Endothelial cell of umbilical vein (primary cell): ENCODE results near the gene ACSL6. TPM values are rescaled to one million over a fixed set of nuclear protein-coding genes. Genes with fewer than 3 reads are reported as not detected.

ENCODE experiments used
- BruUV-seq: library from RNA; stranded (reverse); fragments of 400-500 nt; replicated peaks from 2 replicates; lab custom pipeline; 2021; lab: Mats Ljungman, UMichigan
- CTCF ChIA-PET: fragments of 300-600, 350-600 bp; sonication (Branson Sonifier 250); formaldehyde crosslinking; loops from one replicate; lab custom pipeline; 2021; ENCODE audit warnings: antibody characterized with exemption, inconsistent platforms; lab: Charles Lee
- POLR2A ChIA-PET: fragments of 300-600, 350-600 bp; sonication (Branson Sonifier 250); formaldehyde crosslinking; loops from one replicate; lab custom pipeline; 2021; ENCODE audit warnings: antibody characterized with exemption, inconsistent platforms; lab: Charles Lee
- DNase-seq: peaks from one replicate; pipeline ENCODE4 v3.0.0-alpha.2; 2011; ENCODE audit warnings: low read depth, low spot score
- FAIRE-seq: peaks from 2 replicates; lab custom pipeline; 2011; peaks lifted over from hg19 to GRCh38; lab: Jason Lieb, UNC
- H2AFZ ChIP-seq: 2 replicates; pipeline ENCODE4 v1.6.0; 2012; ENCODE audit warnings: low read depth, low read length, control low read depth, inconsistent platforms
- H3K27ac ChIP-seq: 2 replicates; pipeline ENCODE4 v1.5.1; 2011; ENCODE audit warnings: low read depth, mild to moderate bottlenecking, control low read depth, low read length, moderate library complexity; ENCODE audit not compliant: insufficient read depth
- H3K27me3 ChIP-seq, 2 experiments: 2 replicates each; pipeline versions ENCODE4 v1.6.0 to v1.6.1; 2011; ENCODE audit warnings: low read length in 2 of 2, mixed read lengths in 1 of 2; ENCODE audit not compliant: control insufficient read depth in 2 of 2, insufficient read depth in 2 of 2
- H3K36me3 ChIP-seq, 2 experiments: 2 replicates in 1 of 2; 3 replicates in 1 of 2; pipeline ENCODE4 v1.5.1; 2011; ENCODE audit warnings: low read length in 2 of 2, mild to moderate bottlenecking in 1 of 2, moderate library complexity in 1 of 2; ENCODE audit not compliant: control insufficient read depth in 2 of 2, insufficient read depth in 2 of 2; ENCODE audit errors: extremely low read depth in 1 of 2
- H3K4me1 ChIP-seq: 3 replicates; pipeline ENCODE4 v1.5.1; 2011; ENCODE audit warnings: mild to moderate bottlenecking, low read length; ENCODE audit not compliant: control insufficient read depth, insufficient read depth; ENCODE audit errors: extremely low read depth
- H3K4me2 ChIP-seq: 2 replicates; pipeline ENCODE4 v1.6.1; 2011; ENCODE audit warnings: low read length, control low read depth, mixed read lengths; ENCODE audit not compliant: insufficient read depth
- H3K4me3 ChIP-seq, 3 experiments: fragments of 200-600 bp in 1 of 3; sonication (generic), shearing (Covaris generic) in 1 of 3; replicated peaks in 1 of 3; 2 replicates each; pipeline ENCODE4 v1.5.1; 2011 to 2016; ENCODE audit warnings: control low read depth in 3 of 3, low read length in 3 of 3, mild to moderate bottlenecking in 2 of 3, inconsistent platforms in 1 of 3, low read depth in 1 of 3, moderate library complexity in 1 of 3; ENCODE audit not compliant: insufficient read depth in 1 of 3
- H3K79me2 ChIP-seq: 2 replicates; pipeline ENCODE4 v1.6.0; 2012; ENCODE audit warnings: low read length, inconsistent platforms; ENCODE audit not compliant: control insufficient read depth, insufficient read depth
- H3K9ac ChIP-seq: replicated peaks from 2 replicates; pipeline ENCODE3; 2011; ENCODE audit warnings: low read length, control low read depth; ENCODE audit not compliant: insufficient read depth; ENCODE audit errors: extremely low read depth
- H3K9me1 ChIP-seq: replicated peaks from 3 replicates; pipeline ENCODE4 v1.6.0; 2011; ENCODE audit warnings: mild to moderate bottlenecking, low read length; ENCODE audit not compliant: control insufficient read depth, insufficient read depth; ENCODE audit errors: extremely low read depth
- H3K9me3 ChIP-seq: replicated peaks from 2 replicates; pipeline ENCODE4 v1.5.1; 2012; ENCODE audit warnings: low read length, inconsistent platforms; ENCODE audit not compliant: control insufficient read depth, insufficient read depth
- H4K20me1 ChIP-seq: replicated peaks from 2 replicates; pipeline ENCODE3; 2011; ENCODE audit warnings: mild to moderate bottlenecking, low read length; ENCODE audit not compliant: control insufficient read depth, insufficient read depth; ENCODE audit errors: extremely low read depth
- EZH2 ChIP-seq: IDR thresholded peaks from 2 replicates; pipeline ENCODE4 v1.6.1; 2012; ENCODE audit warnings: borderline replicate concordance, low read depth, mild to moderate bottlenecking, moderate library complexity, low read length, inconsistent platforms; ENCODE audit not compliant: severe bottlenecking
- FOS ChIP-seq: IDR thresholded peaks from 2 replicates; pipeline ENCODE4 v1.6.1; 2011; ENCODE audit warnings: mild to moderate bottlenecking, low read length, moderate library complexity, borderline replicate concordance; ENCODE audit not compliant: insufficient read depth
- GATA2 ChIP-seq: IDR thresholded peaks from 2 replicates; pipeline ENCODE4 v1.7.0; 2011; ENCODE audit warnings: low read depth, mild to moderate bottlenecking, moderate library complexity, mixed read lengths, low read length; ENCODE audit not compliant: insufficient read length, insufficient read depth
- JUN ChIP-seq: IDR thresholded peaks from 2 replicates; pipeline ENCODE4 v1.6.1; 2011; ENCODE audit warnings: borderline replicate concordance, low read depth; ENCODE audit not compliant: insufficient read length, insufficient read depth
- MYC ChIP-seq: IDR thresholded peaks from one replicate; pipeline ENCODE4 v1.6.1; 2011; ENCODE audit warnings: mild to moderate bottlenecking, low read depth, low read length
- POLR2A ChIP-seq: IDR thresholded peaks from 2 replicates; pipeline ENCODE4 v1.6.1; 2012; ENCODE audit warnings: low read depth, mild to moderate bottlenecking, control low read depth, low read length
- POLR2AphosphoS5 ChIP-seq: IDR thresholded peaks from 2 replicates; pipeline ENCODE4 v1.6.1; 2012; ENCODE audit warnings: low read depth, mild to moderate bottlenecking, control low read depth, low read length, moderate library complexity; ENCODE audit not compliant: insufficient read depth
- dilution Hi-C: fragments of 300-500 bp; cut with MboI; formaldehyde crosslinking; loops from one replicate; pipeline ENCODE4 v1.15.0; 2019; ENCODE audit warnings: low sequenced_read_pairs; ENCODE audit not compliant: extremely low pct_ligation_motif_present
- intact Hi-C: fragments of 100-400 bp; cut with micrococcal nuclease; formaldehyde crosslinking; loops from one replicate; pipeline ENCODE4 v1.10.0; 2022
- polyA plus RNA-seq, 4 experiments: library from polyadenylated mRNA; depleted of rRNA in 3 of 4; stranded (reverse) in 3 of 4; unstranded in 1 of 4; fragments of >200 nt; gene quantifications; 2 replicates each; pipeline versions ENCODE4 v1.2.1 to v1.2.3, GENCODE V29; 2011 to 2012; ENCODE audit warnings: missing spikeins in 1 of 4
- total RNA-seq: library from RNA; stranded (reverse); gene quantifications from 2 replicates; pipeline ENCODE4 v1.2.3, GENCODE V29; 2021
- TF ChIP-seq, protein P1 (sequence below), 2 donors: IDR thresholded peaks; 1 replicate in 1 of 2; 2 replicates in 1 of 2; pipeline ENCODE4 v1.5.1; 2011; ENCODE audit warnings: low read length in 2 of 2, mild to moderate bottlenecking in 2 of 2, moderate library complexity in 2 of 2, control low read depth in 1 of 2, inconsistent platforms in 1 of 2, low read depth in 1 of 2; ENCODE audit not compliant: insufficient read depth in 1 of 2; ENCODE audit errors: extremely low read depth in 1 of 2
- TF ChIP-seq, protein P2 (sequence below): IDR thresholded peaks from 2 replicates; pipeline ENCODE4 v1.6.1; 2011; ENCODE audit not compliant: insufficient read depth, insufficient read length

Gene ACSL6
- total and polyA plus RNA-seq, 2 donors (not counting 3 experiments of a cell fraction or from before 2014, with no cell fraction given) = not detected

DNA sequence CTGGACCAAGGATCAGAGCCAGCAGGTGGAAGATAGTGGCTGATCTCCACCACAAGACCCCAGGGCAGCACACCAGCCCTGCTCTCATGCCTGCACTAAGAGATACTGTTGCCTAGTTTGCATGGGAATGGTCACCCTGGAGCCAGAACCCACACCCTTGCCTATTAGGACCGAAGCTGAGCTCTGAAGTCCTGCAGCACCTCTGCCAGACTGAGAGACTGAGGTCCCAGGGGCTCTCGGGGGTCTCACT lies 11.3 kb downstream of the ACSL6 start:
- Histone ChIP-seq H3K36me3 (no peaks in the 10 kb centered on the region), H3K9me1 (no peaks in the 10 kb centered on the region), H3K4me2 (no peak overlapping the region), H3K4me3 (no peak overlapping the region), H3K4me1 (peaks cover 17% of the 10 kb centered on the region), H3K27ac (no peak overlapping the region), H3K9me3 (no peaks in the 10 kb centered on the region), H2AFZ (no peak overlapping the region), H3K27me3 (no peaks in the 10 kb centered on the region), H3K9ac (no peak overlapping the region), H4K20me1 (no peaks in the 10 kb centered on the region), H3K79me2 (no peaks in the 10 kb centered on the region)
- FAIRE-seq = no peak
- DNase-seq = no peak
- CTCF ChIA-PET = interaction anchor here (3.9 kb wide), 1 partner anchor 410 kb away, joined by 16 read pairs; no protein-coding TSS in a partner anchor
- BruUV-seq = no TSS peak
- TF ChIP-seq, protein P1, sequence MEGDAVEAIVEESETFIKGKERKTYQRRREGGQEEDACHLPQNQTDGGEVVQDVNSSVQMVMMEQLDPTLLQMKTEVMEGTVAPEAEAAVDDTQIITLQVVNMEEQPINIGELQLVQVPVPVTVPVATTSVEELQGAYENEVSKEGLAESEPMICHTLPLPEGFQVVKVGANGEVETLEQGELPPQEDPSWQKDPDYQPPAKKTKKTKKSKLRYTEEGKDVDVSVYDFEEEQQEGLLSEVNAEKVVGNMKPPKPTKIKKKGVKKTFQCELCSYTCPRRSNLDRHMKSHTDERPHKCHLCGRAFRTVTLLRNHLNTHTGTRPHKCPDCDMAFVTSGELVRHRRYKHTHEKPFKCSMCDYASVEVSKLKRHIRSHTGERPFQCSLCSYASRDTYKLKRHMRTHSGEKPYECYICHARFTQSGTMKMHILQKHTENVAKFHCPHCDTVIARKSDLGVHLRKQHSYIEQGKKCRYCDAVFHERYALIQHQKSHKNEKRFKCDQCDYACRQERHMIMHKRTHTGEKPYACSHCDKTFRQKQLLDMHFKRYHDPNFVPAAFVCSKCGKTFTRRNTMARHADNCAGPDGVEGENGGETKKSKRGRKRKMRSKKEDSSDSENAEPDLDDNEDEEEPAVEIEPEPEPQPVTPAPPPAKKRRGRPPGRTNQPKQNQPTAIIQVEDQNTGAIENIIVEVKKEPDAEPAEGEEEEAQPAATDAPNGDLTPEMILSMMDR (IDR thresholded peaks at IDR 0.05; ENCODE audit: extremely low read depth in 1 of 2, insufficient read depth in 1 of 2, low read depth in 1 of 2, low read length in 2 of 2) = no peak
- no peak for TF ChIP-seq POLR2AphosphoS5
- TF ChIP-seq FOS = no peak
- TF ChIP-seq EZH2 = no peak
- no peak for TF ChIP-seq JUN
- TF ChIP-seq, protein P2, sequence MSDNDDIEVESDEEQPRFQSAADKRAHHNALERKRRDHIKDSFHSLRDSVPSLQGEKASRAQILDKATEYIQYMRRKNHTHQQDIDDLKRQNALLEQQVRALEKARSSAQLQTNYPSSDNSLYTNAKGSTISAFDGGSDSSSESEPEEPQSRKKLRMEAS = no peak
- TF ChIP-seq MYC = no peak
- TF ChIP-seq GATA2 = no peak
- no peak for TF ChIP-seq POLR2A
- intact Hi-C loops (no loop called here), dilution Hi-C loops (loop anchor here (25.0 kb wide), 1 partner anchor 413 kb away; no protein-coding TSS in a partner anchor)
- POLR2A ChIA-PET = no interaction called here
